D341Med (cell line): ENCODE results near the gene TTC23.

Experiments used
- DNase-seq: peaks from one replicate; pipeline ENCODE4 v3.0.0; 2012; ENCODE audit warnings: low spot score

TTC23 gene

DNA sequence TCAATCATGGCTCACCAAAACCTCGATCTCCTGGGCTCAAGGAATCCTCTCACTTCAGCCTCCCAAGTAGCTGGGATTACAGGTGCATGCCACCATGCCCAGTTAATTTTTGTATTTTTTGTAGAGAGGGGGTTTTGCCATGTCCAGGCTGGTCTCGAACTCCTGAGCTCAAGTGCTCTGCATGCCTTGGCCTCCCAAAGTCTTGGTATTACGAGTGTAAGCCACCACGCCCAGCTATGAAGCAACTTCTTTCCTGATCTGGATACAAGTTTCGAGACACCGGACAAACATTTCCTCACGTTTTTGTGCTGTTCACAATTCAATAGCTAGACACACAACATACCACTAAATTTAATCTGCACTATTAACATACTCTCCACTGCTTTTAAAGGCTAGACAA, 147.9 kb downstream of the TTC23 start:
- no peak for DNase-seq

DNA sequence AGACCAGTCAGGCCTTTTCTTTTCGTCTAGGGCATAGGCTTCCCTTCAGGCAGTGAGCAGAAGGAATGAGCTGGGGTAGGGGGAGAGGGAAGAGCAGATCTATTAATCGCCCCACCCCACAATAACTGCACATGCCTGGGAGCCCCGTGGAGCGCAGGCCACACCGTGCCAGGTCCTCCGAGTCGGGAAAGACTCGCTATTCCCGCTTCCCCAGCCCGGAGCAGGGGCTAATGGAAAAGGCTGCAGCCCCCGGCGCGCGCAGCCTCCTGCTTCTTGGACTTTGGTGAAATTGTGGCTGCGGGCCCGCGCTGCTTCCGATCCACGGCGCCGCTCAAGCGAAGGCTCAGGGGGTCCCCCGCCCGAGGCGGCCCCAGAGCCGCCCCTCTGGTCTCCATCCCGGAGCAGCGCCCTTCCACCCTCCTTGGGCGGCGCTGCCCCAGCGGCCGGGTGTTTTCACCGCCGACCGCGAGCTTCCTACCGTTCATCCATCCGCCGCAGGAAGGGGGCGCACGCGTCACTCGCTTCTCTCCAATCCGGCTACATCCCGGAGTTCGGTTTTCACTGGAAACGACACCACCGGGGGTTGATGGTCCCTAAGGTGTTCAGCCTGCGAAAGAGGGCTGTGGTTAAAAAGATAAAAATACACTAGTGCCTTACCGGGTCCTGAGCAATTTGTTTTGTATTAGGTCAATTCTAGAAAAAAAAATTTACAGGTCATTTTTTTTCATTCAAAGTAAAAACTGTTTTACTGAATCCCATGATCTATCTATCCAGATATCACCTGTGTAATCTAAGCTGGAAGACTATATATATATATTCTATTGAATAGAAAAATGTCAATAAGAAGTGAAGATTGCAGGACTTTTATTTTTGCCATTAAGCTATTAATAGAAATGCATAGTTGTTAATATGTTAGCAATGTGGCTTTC, 148.9 kb downstream of the TTC23 start:
- peak; percentile 88 for DNase-seq

GRCh38 chr15:99099661-99100060, 149.7 kb downstream of the TTC23 start:
- no peak for DNase-seq

DNA sequence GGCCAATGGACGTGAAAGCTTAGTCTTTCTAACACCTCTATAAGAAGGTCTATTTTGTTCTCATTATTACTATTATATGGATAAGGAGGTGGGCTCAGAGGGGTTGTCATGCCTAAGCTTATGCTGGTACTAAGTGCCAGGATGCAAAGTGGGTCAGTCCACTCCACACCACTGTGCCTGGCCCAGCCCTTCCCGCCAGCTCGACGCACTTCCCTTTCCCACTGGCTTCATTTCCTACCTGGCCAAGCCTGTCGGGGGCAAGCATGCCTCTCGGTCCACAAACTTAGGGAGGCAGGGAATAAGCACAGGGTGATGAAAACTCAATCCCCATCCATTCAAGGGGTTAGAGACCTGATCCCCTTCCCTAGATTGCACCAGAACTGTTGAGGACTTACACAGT, 150.4 kb downstream of the TTC23 start:
- DNase-seq: no peak

DNA sequence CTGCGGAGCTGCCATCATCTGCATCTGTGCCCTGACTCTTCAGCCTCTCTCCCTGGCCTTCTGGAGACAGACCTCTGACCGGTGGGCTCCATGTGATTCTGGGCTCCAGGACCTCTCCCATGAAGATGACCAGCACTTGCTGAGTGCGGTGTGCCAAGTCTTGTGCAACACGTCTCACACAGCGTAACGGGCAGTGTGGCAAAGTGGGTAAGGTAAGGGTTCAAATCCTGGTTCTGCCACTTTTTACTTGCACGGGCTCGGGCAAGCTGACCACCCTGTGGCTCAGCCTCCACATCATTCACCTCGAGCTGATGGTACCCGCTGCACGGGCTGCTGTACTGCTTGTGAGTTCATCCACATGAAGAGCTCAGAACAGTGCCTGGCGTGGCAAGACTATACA, 151.0 kb downstream of the TTC23 start:
- no peak for DNase-seq

GRCh38 chr15:99097441-99098410, 151.7 kb downstream of the TTC23 start:
- no peak for DNase-seq

DNA sequence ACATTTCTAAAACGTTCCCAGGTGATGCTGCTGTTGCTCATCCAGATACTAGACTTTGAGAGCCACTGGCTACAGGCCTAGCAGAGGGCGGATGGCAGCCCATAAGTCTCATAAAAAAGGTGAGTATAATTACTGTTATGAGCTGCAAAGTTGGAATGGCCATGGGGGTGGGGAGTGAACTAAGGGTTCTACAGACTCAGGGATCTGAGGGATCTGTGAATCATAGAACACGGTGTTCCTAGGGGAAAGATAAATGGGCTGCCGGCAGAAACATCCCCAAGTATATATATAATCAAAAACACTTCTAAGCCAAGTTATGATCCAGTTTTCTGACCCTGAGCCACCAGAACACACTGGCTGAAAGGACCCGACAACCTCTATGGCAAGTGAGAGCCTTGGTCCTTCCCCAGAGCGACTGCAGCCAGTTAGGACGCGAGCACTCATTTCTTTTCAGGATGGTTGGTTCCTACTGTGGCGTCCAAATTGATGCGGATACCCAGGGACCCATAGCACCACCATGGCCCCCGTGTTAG, 152.4 kb downstream of the TTC23 start:
- no peak for DNase-seq

DNA sequence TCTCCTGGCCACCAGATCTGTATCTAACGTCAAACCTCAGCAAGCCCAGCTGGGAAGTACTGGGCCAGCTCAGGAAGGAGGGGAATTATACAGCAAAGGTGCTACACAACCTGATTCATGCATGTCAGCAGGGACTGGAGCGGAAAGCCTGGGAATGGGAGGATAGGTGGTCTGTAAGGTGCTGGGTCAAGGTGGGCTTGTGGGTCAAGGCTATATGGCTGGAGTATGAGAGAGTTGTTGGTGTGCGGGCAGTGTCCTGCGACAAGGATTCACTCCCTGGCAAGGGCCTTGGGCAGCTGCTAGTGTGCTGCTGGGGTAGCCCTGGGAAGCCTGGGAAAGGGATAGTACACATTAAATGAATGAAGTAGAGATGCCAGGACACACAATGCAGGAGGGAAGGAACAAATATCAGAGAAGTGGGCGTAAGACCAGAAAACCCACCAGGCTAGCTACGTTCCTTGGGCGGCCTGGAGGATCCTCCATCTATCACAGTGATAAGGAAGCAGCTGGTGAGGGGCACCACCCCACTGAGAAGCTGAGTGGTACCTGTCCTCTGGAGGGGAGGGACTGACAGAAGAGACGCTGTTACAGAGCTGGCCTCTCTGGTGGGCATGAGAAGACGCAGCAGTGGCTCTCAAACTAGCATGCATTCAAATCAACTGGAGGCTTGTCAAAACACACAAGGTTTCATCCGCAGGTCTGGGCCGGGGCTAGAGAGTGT, 153.0 kb downstream of the TTC23 start:
- DNase-seq: no peak

DNA sequence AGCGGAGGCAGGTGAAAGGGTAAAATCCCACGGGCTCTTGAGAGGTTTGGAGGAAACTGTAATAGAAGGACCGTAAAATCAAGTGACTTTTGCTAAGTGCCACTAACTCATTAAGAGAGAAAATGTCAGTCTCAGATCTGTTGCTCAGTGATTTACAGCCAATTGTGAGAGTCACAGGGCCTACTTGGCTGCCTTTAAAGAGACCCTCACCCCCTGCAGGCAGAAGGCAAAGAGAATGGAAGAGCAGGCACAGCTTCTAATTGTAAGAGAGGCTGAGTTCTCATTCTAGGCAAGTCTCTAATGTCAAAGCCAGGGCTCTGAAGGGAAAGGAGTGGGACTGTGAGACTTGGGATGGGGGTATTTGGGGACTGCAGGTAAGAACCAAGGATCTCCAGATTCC, 153.8 kb downstream of the TTC23 start:
- DNase-seq: no peak

GRCh38 chr15:99092554-99093172, 156.7 kb downstream of the TTC23 start:
- DNase-seq: no peak

GRCh38 chr15:99090938-99091337, 158.4 kb downstream of the TTC23 start:
- no peak for DNase-seq

GRCh38 chr15:99090011-99090699, 159.2 kb downstream of the TTC23 start:
- no peak for DNase-seq

DNA sequence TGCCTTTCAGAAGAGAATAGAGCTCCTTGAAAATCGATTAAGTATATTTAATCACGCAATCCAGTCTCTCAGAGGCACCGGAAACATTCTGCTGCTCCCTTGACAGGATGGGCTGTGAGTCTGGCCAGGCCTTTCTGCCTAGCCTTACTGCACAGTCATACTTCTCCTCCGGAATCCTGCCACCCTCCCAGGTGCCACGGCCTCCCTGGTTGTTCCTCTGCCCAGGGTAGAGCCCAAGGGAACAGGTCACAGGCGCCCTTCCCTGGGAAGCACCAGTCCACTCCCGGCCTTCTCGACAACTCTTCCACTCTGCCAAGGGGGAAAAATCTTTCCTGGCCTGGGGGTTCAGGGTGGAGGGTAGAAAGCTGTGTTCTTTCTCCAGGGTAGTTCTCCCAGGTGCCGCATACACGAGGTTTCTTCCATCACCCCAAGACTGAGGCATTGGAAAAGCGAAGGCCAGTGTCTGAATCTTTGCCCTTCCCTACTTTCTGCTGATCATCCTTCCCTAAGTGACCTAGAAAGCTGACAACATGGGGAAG, 161.9 kb downstream of the TTC23 start:
- DNase-seq: no peak

GRCh38 chr15:99086327-99086667, 163.1 kb downstream of the TTC23 start:
- no peak for DNase-seq
